ENCODE measurements around the gene IFT80.

- TF ChIP-seq CTCF (IDR thresholded peaks at IDR 0.05): no peak
- TF ChIP-seq POLR2A (IDR thresholded peaks at IDR 0.05): no peak
Observed at GRCh38 chr3:160376681-160377080, 22.3 kb downstream of the IFT80 start.
